H7 (cell line): ENCODE data around the gene AWAT2. TPM values are rescaled to one million over a fixed set of nuclear protein-coding genes. Genes with fewer than 3 reads are reported as not detected.

Experiments
- DNase-seq: peaks from one replicate; pipeline ENCODE4 v3.0.0; 2012
- H3K27me3 ChIP-seq: 2 replicates; pipeline ENCODE4 v1.6.0; 2011; ENCODE audit warnings: mild to moderate bottlenecking, low read length; ENCODE audit not compliant: control insufficient read depth, insufficient read depth
- H3K36me3 ChIP-seq: replicated peaks from 2 replicates; pipeline ENCODE4 v1.5.1; 2011; ENCODE audit warnings: low read length; ENCODE audit not compliant: control insufficient read depth, insufficient read depth
- H3K4me3 ChIP-seq: 2 replicates; pipeline ENCODE4 v1.5.1; 2011; ENCODE audit warnings: low read depth, mild to moderate bottlenecking, control low read depth, low read length, moderate library complexity; ENCODE audit not compliant: insufficient read depth
- total RNA-seq: library from RNA; depleted of rRNA; stranded (reverse); fragments of >200 nt; shearing (Covaris generic); gene quantifications from 2 replicates; pipeline ENCODE4 v1.2.3, GENCODE V29; 2014

The AWAT2 gene
- total RNA-seq, 1 experiment from 2014 or later: not detected

GRCh38 chrX:70052895-70053615, 3.3 kb upstream of the AWAT2 start:
- Histone ChIP-seq H3K36me3 (no peaks in the 10 kb centered on the region), H3K4me3 (no peak overlapping the region), H3K27me3 (no peaks in the 10 kb centered on the region; the same call in 1 of the 2 replicates)
- DNase-seq: no peak

DNA sequence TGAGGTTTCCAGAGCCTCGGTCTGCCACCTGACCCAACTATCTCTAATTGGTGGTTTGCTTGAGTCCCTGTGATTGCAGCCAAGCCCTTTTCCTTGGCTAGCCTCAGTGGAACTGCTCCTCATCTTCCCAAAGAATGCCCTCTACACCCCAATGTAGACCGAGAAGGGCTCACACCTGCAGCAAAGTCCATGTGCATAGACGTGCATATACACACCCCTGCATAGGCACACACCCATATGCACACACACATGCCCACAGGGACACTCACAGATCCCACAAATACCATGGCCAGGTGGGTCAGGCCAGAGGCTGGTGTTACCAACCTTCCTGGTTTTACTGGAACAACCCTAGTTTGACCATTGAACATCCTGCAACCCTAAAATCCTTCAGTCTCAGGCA, 332 bp downstream of the AWAT2 start:
- Histone ChIP-seq H3K4me3 (no peak overlapping the region), H3K36me3 (no peaks in the 10 kb centered on the region), H3K27me3 (no peaks in the 10 kb centered on the region)
- DNase-seq: no peak

DNA sequence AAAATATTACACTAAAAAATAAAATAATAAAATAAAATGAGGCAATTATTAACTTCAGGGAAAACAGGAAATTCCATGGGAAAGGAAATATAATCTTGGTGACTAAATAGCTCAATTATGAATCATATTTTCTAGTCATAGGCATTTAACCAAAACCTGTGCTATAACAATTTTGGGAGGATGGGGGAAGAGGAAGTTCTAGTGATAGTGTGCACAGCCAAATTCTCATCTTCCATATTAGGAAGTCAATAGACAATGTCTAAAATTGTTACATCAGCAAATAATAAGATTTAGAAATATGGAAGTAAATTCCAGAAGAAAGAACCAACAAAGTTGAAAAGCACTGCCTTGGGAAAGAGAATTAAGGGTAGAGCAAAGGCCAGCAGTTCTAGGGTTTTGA, 2.8 kb downstream of the AWAT2 start:
- Histone ChIP-seq H3K36me3 (no peaks in the 10 kb centered on the region), H3K4me3 (no peak overlapping the region), H3K27me3 (no peaks in the 10 kb centered on the region)
- no peak for DNase-seq

DNA sequence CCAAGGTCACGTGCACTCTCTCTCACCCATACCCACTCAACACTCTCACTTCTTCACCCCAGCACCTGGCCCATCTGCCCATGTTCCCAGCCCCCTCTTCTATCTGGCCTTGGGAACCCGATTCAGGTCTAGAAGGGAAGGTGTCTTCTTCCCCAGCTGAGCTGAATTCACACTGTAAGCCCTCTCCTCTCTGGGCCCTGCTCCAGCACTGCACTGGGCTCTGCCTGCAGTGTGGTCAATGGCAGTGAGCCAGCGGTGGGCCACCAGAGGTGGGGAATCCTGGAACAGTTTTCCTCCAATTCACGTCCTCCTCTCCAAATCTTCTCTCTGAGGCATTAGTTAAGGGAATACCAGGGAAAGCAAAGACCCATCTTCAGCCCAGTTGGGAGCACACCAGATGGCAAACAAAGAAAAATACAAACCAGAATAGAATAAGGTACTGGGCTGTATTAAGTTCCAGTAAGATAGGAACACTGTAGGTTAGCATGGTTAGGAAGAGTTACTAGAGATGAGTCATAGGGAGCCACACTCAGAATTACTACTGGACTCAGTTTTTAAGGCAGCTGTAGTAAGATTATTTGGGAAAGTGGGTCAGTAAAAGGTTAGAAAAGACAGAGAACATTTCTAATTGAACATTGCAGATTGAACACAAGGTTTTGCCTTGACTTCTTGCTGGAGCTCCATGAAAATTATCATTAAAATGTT, 5.0 kb downstream of the AWAT2 start:
- no peak for DNase-seq
- Histone ChIP-seq H3K27me3 (no peaks in the 10 kb centered on the region), H3K36me3 (no peaks in the 10 kb centered on the region), H3K4me3 (no peak overlapping the region)

GRCh38 chrX:70043685-70044084, 6.1 kb downstream of the AWAT2 start:
- Histone ChIP-seq H3K4me3 (no peak overlapping the region), H3K27me3 (no peaks in the 10 kb centered on the region), H3K36me3 (no peaks in the 10 kb centered on the region)
- no peak for DNase-seq

DNA sequence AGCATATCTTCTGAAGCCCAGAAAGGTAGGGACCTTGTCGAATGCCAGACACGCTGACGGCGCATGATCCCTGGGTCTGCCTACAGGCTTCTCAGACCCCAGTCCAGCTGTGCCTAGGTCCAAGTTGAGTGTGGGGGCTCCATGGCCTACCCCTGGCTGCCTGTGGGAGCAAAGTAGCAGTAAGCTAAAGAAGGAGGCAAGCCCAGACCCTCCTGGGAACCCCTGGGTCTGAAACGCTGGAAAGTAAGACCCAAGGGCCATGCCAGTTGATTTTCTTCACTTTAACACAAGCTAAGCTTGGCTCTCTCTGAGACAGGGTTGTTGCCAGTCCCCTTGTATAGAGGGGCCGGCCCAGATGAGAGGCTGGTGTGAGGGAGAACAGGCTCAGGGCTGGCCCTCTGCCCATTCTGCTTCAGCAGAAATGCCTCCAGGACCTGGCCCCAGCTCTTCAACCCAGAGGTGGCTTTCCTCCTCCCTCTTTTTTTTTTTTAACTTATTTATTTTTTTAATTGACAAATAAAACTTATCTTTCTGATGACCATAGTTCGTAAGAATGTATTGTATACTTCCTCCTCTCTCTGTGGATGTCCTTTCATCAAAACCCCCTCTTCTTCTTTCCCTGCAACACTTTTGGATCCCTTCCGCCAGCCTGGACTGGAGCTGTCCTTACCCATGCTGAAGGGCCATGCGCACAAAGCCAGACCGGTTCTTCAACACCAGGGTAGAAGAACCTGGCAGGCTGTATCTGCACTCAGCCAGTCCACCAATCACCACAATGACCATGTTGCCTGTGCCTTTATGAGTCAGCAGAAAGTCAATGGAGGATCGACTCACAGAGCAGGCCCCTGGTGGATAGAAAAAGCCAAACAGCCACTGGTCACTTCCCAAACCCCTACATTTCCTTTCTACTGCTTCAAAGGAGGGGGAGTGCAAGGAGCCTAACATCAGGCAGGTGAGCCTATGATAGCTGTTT, 7.1 kb downstream of the AWAT2 start:
- no peaks in the 10 kb centered on the region for H3K36me3 ChIP-seq
- H3K27me3 ChIP-seq: no peaks in the 10 kb centered on the region
- no peak for DNase-seq
- no peak overlapping the region for H3K4me3 ChIP-seq

DNA sequence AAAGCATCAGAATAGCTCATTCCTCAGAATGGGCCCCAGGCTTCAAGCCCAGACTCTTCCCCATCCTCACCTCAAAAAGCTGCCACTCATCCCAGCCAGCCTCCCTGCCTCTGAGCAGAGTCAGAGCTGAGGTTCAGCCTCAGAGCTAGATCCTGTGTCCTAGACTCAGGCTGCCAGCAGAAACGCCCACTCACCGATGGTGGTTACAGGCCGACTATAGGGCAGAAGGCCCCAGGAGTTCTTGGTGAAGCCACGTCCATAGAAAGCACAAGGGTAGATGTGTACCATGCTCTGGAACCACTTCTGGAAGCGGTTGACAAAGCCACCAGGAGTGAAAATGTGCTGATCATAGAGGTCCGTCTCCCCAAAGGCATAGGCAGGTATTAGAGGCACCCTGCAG, 7.7 kb downstream of the AWAT2 start:
- Histone ChIP-seq H3K36me3 (no peaks in the 10 kb centered on the region), H3K27me3 (no peaks in the 10 kb centered on the region), H3K4me3 (no peak overlapping the region)
- DNase-seq: no peak

DNA sequence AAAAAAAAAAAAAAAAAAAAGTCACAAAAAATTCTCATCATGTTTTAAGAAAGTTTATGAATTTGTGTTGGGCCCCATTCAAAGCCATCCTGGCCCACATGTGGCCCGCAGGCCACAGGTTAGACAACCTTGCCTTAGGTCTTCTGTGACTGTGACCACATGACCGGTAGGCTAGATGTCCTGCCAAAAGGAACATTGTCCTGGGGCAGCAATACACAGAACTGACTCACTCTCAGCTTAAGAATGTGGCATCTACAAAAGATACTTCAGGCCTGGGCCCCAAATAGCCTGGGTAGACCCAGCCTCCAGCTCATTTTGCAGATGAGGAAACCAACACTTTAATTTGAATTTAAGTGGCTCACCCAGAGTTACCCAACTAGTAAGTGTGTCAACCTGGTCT, 10.0 kb downstream of the AWAT2 start:
- H3K27me3 ChIP-seq: no peaks in the 10 kb centered on the region
- H3K4me3 ChIP-seq: no peak overlapping the region
- no peaks in the 10 kb centered on the region; the same call in 1 of the 2 replicates for H3K36me3 ChIP-seq
- DNase-seq: no peak

GRCh38 chrX:70038951-70039350, 10.8 kb downstream of the AWAT2 start:
- no peak overlapping the region for H3K4me3 ChIP-seq
- no peaks in the 10 kb centered on the region for H3K27me3 ChIP-seq
- no peaks in the 10 kb centered on the region; the same call in 1 of the 2 replicates for H3K36me3 ChIP-seq
- no peak for DNase-seq

DNA sequence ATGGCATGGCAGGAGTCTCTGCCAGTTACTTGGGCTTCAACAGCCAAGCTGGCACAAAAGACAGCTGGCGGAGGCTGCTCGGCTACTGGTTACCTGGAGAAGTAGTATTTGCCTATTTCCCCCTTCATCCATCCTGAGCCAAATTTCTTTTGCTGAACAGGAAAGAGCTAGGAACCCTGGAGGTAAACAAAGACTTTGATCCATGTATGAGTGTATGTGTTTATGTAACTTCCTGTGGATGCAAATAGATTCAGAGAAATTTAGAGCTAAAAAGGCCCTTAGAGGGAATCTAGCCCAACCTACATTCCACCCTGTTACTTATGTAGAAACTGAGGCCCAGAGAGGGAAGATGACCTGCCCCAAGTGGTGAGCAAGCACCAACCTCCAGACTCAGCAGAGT, 11.2 kb downstream of the AWAT2 start:
- no peak for DNase-seq
- Histone ChIP-seq H3K36me3 (no peaks in the 10 kb centered on the region; the same call in 1 of the 2 replicates), H3K4me3 (no peak overlapping the region), H3K27me3 (no peaks in the 10 kb centered on the region)

- no peak overlapping the region for H3K4me3 ChIP-seq
- H3K36me3 ChIP-seq: no peaks in the 10 kb centered on the region; the same call in 1 of the 2 replicates
- H3K27me3 ChIP-seq: no peaks in the 10 kb centered on the region
These were observed 15.1 kb downstream of the AWAT2 start for GRCh38 chrX:70034646-70035045.

GRCh38 chrX:70033348-70034051, 16.2 kb downstream of the AWAT2 start:
- Histone ChIP-seq H3K4me3 (no peak overlapping the region), H3K36me3 (no peaks in the 10 kb centered on the region; the same call in 1 of the 2 replicates), H3K27me3 (no peaks in the 10 kb centered on the region)
- peak; percentile 61 for DNase-seq

More at GRCh38 chrX:70034646-70035045, 15.1 kb downstream of the AWAT2 start:
- no peak for DNase-seq

DNA sequence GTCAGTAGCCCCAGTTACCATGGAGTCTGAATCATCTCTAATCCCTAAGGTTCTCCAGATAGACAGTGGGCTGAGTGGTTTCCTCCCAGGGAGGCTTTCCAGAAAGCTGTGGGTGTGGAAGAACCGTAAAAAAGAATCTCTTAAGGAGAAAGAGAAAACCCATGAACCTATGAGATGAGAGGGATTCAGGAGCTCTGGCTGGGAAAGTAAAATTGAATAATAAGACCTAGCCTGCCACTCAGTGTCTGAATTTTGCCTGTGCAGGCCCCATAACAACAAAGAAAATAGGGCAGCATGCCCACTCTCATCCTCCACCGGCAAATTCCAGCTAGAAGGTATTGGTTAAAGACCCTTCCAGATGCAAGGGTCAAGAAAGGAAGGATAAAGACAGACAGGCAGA, 16.9 kb downstream of the AWAT2 start:
- no peaks in the 10 kb centered on the region; the same call in 1 of the 2 replicates for H3K36me3 ChIP-seq
- DNase-seq: no peak
- no peak overlapping the region for H3K4me3 ChIP-seq
- H3K27me3 ChIP-seq: no peaks in the 10 kb centered on the region

GRCh38 chrX:70030301-70030767, 19.4 kb downstream of the AWAT2 start:
- peak; percentile 54 for DNase-seq
- H3K4me3 ChIP-seq: no peak overlapping the region
- no peaks in the 10 kb centered on the region; the same call in 1 of the 2 replicates for H3K36me3 ChIP-seq
- no peaks in the 10 kb centered on the region for H3K27me3 ChIP-seq
